Left renal pelvis (tissue), 4 donors: ENCODE measurements around the gene CCDC82. TPM values are rescaled to one million over a fixed set of nuclear protein-coding genes. Genes with fewer than 3 reads are reported as not detected.

Experiments
- DNase-seq, 4 donors: peaks; one replicate each; pipeline ENCODE4 v3.0.0-alpha.2; 2013; ENCODE audit warnings: low read depth in 4 of 4, low spot score in 3 of 4
- polyA plus RNA-seq, 4 donors: library from polyadenylated mRNA; unstranded; fragments of 120-200 nt; gene quantifications; one replicate each; pipeline ENCODE4 v1.2.1, GENCODE V29; 2013; ENCODE audit not compliant: insufficient read length in 4 of 4

Gene CCDC82
- polyA plus RNA-seq, 4 donors = 45.9 to 61.6 (median 51.5) TPM

DNA sequence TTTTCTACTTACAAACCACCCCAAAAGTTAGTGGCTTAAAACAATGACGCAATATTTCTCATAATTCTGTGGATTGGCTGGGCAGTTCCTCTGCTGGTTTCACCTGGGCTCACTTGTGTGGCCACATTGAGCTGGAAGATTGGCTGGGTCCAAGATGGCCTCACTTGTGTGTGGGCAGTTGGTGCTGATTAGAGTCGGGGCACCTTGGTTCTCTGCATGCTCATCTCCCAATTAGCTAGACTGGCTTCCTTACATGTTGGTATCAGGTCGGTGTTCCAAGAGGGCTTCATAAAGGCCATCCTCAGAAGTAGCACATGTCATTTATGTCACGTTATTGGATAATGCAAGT lies 59.2 kb downstream of the CCDC82 start:
- no peak for DNase-seq

DNA sequence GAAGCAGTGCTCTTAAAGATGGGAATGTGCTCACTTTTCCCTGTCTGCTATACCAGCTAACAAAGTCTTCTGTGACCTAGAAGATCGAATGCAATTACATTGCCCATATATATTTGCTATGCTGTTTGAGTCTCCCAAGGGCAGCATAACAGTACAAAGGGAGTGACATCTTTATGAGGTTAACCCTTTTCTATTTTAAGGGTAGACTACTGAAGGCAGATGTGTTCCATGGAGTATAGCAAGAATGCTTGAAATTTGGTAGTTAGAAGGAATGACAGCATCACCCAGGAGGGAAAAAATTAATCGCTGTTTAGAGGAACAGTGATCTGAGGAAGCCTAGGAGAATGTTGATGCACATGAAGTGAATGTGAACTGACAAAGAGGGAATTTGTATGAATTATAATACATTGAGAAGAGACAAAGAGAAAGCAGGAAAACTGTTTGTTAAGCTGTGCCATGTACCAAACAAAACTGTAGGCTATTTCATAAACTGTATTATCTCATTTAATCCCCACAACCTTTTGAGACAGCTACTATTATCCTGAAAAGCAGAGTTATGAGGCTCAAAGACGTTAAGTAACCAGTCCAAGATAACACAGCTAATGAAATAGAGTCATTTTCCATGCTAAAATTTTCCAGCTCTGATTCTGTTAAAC lies 59.7 kb downstream of the CCDC82 start:
- no peak for DNase-seq

DNA sequence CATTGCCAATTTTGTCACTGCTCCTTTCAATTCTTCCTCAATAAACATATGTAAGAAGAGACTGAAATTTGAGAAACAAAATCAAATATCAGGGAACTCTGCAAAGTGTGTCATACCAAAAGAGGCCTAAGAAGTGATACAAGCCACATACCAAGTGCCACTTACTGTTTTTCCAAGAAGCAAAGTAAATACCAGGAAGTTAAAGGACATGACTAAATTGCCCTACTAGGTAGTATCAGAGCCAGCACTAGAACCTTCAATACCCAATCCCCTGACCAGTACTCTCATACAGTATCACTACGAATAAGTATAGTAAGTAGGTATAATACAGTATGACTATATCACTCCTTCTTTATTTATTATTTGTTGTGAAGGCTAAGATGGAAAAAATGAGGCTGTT lies 60.3 kb downstream of the CCDC82 start:
- DNase-seq = no peak

DNA sequence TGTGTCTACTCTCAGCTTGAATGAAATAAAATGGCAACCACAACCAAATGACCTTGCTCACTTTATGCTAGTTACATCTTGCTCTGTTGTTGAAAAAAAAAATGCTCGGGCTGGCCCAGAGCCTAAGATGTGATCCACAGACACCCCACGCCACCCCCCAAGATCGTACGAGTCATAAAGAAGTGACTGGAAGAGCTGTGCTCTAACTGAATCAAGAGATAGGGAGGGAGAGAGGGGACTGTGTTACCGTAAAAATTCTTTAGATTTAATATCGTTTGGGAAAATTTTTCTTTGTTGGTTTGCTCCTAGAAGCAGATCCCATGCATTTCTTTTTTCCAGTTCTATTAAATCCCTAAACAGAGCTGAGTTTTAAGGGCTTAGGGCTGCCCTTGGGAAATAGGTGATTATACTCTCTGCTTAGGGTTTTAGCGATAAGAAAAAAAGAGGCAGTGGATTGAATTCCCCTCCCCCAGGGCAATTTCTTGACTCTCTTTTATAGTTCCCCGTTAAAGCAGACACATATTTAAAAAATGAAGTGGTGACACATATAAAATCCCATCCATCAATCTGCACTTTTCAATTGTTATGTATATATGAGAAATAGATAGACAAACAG lies 61.2 kb downstream of the CCDC82 start:
- no peak for DNase-seq

DNA sequence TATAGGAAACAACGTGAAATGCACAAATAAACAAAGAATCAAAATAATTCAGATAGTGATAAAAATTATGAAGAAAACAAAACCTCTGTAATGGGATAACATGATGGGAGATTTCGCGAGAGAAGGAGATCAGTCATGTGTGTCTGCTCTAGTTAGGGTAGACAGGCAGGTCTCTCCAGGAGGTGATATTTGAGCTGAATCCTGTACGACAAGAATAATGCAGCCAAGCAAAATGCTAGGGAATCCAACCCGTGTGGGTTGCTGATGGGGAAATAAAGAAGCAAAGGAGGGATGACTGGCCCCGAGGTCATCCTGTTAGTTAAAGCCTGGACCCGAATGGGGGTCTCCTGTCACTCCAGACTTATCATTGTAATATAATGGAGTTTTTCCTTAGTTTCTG lies 62.8 kb downstream of the CCDC82 start:
- no peak for DNase-seq

DNA sequence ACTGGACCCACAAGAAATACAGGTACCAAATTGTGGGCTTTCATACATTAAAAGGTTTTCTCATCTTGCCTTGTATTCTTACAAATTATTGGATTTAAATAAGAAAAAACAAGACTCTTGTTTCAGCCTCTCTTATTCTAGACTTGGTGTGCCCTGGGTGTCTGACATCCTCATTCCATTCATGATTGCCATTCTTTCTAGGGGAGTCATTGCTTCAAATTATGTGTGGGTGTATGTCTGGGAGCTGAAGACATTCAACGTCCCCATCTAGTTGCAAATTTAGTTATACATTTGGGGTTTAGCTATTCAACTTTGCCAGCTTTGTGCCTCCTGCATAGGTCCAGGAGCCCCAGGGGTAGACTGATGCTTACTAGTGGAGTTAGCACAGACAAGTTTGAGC lies 64.8 kb downstream of the CCDC82 start:
- no peak for DNase-seq

DNA sequence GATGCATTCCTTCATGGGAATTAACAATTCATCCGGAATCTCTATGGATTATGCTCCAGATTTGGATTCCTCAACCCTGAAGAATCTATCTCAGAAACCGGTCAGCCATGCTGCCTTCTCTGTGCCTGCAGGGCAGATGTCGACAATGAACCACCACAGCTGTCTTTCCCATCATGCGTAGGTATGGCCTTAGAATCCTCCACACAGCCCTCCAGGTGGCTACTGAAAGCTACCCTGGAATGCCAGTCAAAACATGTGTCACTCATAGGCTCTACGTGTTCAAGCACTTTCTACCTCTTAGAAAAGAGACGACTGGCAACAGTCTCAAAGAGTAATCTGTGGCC lies 66.1 kb downstream of the CCDC82 start:
- no peak for DNase-seq

DNA sequence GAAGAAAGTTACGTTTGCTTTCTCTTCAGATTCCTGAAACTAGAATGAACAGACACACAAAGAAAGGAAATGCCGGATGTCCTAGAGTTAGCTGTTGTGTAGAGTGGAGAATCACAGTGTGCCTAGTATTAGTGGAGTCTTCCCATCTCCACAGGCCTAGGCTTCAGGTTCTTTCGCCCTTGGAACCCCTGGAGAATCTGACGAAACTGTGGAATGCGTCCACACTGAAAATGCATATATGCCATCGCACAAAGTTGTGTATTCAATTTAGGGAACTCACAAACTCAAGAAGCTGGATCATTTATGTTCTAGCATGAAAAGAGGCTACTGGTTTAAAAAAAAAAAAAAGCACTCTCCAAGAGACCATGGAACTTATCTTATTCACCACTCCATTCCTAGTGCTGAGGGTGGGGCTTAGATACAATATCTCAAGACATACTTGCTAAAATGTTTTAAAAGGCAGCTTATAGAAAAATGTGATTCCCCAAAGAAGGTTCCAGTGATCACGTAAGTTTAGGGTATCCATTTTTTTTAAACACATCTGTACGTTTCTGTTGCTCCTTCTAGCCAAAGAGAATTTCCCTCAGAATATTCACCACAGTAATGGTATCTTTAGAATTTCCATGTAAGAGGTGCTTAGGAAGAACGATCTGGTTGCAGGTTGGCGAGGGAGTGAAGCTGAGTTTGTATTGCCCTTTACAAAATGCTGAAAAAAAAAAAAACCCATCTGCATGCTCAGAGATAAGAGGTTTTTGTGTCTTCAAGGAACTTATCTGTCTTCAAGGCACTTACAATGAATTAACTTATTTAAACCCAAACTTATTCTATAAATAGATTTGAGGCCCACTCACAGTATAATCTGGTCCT lies 66.7 kb downstream of the CCDC82 start:
- no peak for DNase-seq

DNA sequence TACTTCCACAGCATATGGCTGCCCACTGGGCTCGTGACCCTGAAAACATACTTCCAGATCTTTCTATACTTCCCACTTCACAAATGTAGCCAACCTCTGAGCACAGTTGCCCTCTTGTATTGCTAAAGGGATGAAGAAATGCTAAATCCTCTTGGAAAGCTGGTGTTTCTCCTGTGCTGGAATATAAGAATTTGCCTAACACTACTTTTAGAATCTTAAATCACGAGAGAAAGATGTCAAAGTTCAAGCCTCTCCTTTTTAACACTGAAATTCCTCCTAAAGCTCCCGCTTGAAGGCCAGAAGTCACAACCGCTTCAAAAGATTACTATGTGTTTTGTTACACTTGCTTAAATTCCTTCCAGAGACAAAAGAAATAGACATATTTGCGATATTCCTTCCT lies 68.6 kb downstream of the CCDC82 start:
- no peak for DNase-seq

DNA sequence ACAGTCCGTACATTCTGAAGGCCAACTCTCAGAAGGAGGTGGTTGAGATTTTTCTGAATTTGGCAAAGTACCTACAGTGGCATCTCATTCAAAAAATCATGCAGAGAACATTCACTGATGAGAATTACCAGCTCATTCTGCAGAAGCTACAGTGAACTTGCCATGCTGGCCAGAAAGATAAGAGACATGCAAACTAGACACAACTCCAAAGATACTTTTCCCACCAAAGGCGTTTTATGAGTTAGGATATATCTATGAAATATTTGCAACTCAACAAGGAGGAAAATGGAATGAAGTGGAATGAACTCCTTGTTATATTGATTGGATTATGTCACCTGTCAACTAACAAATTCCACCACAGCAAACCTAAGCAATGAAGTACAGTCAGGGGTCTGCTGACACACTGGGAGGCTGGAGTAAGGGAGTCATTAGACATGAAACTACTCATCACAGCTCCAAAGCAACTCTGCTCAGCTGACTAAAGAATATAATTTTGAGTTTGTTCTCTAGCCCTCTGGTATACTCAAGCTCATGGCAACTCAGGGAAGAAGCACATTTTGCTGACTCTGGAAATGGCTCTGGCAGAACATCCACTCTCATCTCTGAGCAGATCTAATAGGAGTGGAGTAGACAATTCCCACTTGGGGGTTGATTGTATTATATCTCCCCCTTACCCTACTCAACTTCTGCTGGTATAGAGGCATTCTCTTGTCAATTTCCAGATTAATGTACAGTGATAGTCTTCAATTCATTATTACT lies 69.6 kb downstream of the CCDC82 start:
- no peak for DNase-seq

DNA sequence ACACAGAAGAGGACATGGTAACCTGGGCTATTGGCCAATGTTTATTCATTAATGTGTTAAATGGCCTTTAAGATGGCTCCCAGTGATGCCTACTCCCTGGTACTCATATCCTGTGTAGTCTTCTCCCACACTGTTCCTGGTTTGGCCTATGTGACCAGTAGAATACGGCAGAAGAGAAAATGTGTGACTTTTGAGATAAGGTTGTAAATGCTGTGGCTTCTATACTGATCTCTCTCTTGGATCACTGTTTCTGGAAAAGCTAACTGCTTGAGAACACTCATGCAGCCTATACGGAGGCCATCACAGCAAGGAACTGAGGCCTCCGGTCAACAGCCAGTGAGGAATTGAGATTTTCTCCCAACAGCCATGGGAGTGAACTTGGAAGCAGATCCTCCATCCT lies 70.9 kb downstream of the CCDC82 start:
- DNase-seq = no peak

DNA sequence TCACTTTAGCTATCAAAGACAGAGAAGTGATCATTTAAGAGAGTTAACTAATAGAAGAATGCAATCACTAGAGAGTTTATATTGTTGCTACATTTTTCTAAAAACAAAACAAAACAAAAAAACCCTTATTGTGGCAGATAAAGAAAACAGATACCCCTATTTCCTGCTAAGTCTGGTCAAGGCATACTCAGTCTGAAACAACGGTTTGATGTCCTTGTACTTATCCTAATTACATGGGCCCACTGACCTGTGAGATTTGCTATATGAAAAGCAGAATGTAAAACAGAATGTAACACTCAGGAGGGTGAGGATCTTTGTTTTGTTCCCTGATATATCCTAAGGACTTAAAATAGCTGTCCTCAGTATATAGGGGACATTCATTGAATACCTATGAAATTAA lies 71.3 kb downstream of the CCDC82 start:
- no peak for DNase-seq

DNA sequence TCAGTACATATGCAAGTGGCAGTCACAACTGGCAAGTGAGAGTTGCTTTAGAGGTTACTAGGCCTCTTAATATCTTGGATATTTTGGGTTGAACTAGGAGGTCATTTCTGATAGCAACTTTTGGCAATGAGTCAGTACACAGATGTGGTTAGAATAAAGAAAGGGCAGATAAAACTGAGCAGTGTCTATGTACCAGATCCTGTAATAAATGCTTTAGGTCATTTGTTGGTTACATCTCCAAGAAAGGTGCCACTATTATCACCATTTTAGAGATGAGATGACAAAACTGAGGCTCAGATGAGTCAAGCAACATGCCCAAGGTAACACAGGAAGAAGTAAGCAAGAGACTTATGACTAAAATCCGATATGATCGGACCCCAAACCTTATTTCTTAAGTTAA lies 71.7 kb downstream of the CCDC82 start:
- DNase-seq = no peak

DNA sequence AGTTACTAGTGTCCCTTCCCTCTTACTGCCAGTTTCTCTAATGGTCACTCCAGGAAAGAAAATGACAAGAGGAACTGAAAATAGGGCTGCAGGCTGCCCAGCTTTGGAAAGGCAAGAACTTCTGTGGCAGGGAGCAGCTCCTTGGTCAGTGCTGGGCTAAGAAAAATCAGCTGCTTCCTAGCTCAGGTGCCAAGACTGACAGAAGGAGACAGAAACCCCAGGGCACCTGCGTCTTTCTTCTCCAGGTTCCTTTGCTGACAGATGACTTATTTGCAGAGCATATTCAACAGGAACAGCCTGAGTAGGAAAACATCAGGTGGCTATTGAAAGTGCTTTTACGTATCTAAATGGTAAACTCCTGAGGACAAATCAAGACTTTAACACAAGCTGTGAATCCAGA lies 72.1 kb downstream of the CCDC82 start:
- DNase-seq = no peak

DNA sequence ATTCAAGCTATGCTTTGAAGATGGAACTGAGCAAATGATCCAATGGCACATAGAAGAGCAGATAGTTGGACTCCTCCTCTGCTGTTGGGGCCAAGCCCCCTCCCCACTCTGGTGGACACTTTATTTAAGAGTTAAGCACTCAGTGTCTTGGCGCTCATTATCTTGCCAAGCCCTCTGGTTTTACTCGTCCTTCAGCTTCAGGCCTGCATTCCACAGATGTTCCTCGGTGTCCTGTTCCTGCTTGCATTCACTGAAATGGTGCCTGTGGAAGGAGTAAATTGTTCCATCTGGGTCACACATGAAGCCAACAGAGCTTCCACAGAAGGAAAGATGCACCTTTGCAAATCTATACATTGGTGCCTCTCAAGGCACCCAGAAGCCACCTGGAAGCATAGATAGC lies 72.8 kb downstream of the CCDC82 start:
- DNase-seq = no peak

DNA sequence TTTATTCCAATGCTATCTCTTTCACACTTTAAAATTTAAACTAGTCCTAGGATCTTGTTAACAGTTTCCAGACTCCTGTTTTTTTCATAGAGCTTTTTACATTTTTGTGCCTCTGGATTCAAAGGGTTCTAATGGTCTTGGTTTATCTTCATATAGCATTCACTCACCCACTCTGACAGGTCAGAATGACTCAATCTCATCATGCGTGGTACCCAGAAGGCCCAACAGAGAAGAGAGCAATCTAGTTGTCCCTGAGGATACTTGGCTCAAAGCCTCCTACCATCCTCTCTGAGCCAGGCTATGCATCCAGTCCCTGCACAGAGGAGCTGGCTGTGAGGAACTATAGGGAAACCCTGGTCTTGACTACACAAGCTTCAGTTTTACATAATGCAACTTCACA lies 74.2 kb downstream of the CCDC82 start:
- no peak for DNase-seq

DNA sequence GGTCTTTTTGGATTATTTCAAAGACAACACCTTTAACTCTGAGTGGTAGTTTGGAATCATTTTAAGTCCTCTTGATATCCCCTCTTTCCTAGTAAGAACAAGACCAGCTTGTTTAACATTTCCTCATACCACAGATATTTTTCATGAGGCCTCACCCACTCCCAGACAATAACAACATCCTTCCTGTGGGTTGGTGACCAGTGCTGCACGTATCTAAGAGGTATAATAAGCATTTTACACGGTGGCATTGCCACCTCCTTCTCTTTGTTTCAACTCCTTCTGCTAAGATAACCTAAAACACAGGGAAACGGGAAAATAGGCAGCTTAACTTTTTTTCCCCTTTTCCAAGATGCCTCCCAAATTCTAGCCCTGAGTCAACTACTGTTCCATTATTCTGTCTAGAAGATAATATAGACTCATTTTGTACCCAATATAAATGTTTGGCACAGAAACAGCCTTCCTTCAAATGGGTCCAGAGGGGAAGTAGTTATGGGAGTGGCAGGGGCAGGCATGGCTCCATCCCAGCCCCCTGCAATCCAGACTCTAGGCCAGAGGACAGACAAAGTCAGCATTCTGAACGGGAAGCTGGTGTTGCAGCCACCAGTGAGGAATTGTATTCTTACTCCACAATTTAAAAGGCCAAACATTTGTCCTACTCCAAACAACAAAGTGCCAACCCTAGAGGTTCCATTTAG lies 75.2 kb downstream of the CCDC82 start:
- DNase-seq = no peak

DNA sequence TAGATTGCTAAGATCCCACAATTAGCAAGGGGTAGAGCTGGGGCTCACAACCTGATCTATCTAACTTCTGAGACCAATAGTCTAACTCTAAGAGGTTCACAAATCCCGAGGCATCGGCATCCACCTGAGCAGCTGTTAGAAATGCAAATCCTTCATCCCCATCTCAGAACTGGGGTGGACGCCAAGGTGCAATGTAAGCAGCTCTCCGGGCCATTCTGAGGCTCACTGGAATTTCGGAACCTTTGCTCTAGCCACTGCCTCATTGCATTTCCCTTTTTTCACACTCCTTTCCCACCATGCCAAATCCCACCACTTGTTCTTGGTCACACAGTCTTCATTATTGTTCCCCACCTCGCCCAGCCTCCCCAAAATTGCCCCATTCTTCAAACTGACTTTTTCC lies 76.5 kb downstream of the CCDC82 start:
- no peak for DNase-seq

DNA sequence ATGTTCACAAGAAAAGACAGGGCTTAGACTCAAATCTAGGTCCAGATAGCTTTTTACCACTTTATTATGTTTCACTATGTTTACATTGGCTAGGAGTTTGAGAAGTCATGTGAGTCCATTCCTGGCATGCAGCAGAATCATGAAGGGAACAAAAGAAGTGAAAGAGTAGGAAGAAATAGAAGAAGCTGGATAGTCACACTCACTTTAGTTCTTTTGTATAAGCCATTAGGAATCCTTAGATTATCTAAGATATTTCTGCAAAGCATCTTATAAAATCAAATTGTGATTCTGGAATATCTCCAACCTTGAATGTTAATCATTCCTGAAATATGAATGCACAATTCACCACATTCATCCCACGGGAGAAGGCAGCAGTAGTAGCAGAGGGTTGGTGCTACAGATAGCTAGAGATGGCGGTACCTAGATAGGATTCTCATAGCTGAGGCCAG lies 78.6 kb downstream of the CCDC82 start:
- DNase-seq = no peak

DNA sequence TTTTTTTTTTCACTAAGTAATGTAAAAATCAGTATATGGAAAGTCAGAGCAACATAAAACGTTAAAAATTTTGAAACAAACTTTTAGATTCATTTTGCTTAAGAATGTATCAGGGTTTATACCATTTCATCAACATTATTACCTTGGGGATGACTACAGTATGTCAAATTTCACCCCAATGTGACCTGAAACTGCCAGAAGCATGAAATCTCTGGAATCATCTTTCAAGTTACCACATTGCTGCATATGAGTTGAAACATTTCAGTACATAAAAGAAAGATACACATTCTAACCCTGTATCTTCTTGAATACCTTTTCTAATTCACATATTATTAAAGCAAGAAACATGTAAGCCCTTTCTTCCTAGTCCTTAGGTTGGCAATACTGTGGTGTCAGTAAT lies 79.5 kb downstream of the CCDC82 start:
- DNase-seq = no peak

DNA sequence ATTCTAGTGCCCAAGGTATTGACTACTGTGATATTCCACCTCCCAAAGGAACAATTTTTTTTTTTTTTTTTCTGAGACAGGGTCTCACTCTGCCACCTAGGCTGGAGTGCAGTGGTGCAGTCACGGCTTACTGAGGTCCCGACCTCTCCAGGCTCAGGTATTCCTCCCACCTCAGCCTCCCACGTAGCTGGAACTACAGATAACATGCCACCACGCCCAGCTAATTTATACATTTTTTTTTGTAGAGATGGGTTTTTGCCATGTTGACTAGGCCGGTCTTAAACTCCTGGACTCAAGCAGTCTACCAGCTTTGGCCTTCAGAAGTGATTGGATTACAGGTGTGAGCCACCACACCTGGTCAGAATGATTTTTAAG lies 80.1 kb downstream of the CCDC82 start:
- no peak for DNase-seq
